ENCODE measurements around the gene SNRNP70.
"Not testable (repeated sequence)": the region's sequence is repeated elsewhere in the genome, so short reads cannot be mapped to it uniquely, and the experiment has no call there.

Gene SNRNP70

DNA sequence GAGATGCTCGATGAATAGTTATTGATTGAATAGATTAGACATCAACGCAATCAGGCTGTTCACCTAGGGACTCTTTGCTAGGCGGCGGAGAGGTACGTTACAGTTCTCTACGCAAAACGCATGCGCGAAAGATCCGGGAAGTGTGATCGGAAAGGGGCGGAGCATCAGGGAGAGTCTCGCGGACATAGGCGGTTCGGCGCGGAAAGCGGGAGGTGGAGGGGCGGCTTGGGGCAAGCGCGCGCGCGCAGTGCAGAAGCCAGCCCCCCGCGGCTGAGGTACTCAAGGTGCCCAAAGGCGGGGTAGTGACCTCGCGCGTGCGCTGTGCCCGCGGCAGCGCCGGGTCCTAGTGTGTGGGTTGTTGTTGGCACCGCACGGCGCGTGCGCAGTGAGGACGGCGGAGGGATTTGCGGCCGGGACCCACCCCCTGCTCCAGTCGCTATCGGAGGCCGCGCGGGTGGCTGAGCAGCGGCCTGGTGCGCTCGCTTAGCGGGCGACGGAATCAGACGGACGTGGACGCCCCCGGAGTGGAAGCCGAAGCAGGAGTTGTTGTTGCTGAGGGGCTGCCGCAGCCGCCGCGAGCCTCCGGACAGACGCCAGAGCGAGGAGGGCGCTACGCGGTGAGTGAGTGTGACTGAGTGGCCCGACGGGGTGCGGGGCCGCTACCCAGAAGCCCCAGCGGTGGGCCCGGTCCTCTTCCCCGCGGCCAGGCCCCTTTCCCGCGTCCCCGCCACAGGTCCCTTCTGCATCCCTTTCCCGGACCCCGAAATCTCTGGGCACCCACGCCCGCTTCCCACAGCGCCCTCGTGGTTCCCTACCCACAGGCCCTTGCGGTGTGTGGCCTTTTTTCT lies at the start of gene SNRNP70:
SNRNP70 (plus strand) TSS at position 432 of the 848 bp plus-strand sequence. CDS start 964 bp downstream, outside the sequence.
- peak; percentile 92 for DNase-seq (ENCODE audit: low read depth)

DNA sequence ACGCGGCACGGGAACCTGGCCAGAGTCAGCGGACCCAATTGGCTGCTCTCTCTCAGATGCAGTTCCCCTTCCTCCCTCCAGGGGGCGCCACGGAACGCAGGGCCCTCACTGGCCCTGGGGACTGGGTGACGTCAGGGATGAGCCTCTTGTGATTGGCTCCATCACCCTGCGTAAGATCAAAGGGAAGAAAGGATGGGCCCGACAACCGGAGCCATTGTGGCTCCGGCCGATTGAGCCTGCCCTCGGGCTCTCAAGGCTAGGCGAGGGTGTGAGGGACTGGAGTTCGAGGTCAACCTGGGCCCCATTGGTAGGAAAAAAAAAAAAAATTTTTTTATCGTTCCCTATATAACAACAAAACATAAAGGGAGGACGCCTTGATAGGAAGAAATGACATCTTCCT lies 48.4 kb upstream of the SNRNP70 start, which contains the start of gene CGB1:
CGB1 (minus strand) TSS at position 81 of the 400 bp plus-strand sequence. CDS start 184 bp downstream, outside the sequence.
- DNase-seq (ENCODE audit: low read depth) = not testable (repeated sequence)

DNA sequence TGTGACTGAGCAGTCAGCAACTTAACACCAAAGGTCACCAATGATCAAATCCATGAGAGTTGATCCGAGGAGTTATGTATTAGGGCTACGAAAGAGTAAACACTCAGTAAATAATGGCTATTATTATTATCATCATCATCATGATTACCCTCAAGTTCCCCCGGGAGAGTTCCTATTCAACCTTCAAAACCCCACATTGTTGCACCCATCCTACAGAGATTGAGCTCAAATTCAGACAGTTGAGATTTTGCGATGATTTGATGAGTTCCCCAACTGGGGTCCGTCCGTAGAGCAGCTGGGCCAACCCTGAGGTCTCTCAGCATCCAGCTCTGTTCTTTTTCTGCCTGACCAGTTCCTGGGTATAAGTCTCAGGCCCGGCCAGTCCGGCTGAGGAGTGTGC lies 47.1 kb upstream of the SNRNP70 start:
- not testable (repeated sequence) for DNase-seq (ENCODE audit: low read depth)

- not testable (repeated sequence) for DNase-seq (ENCODE audit: low read depth)
Measured at GRCh38 chr19:49038557-49039276, 46.5 kb upstream of the SNRNP70 start.

- DNase-seq (ENCODE audit: low read depth) = not testable (repeated sequence)
Measured at GRCh38 chr19:49039736-49040135, 45.5 kb upstream of the SNRNP70 start.

- no peak for DNase-seq (ENCODE audit: low read depth)
Measured at GRCh38 chr19:49042177-49042576, 43.1 kb upstream of the SNRNP70 start.

GRCh38 chr19:49042666-49043065 lies 42.6 kb upstream of the SNRNP70 start:
- DNase-seq (ENCODE audit: low read depth) = not testable (repeated sequence)

- not testable (repeated sequence) for DNase-seq (ENCODE audit: low read depth)
Measured at GRCh38 chr19:49043548-49043947, 41.7 kb upstream of the SNRNP70 start, which contains the start of gene CGB5. TSS of gene CGB5 (plus strand) at chr19:49043848. CDS start at chr19:49044210, 362 bp downstream.

- not testable (repeated sequence) for DNase-seq (ENCODE audit: low read depth)
Measured at GRCh38 chr19:49049011-49049410, 36.2 kb upstream of the SNRNP70 start, which contains the start of gene CGB8. TSS of gene CGB8 (minus strand) at chr19:49049111. CDS start at chr19:49048739, 372 bp downstream.

- not testable (repeated sequence) for DNase-seq (ENCODE audit: low read depth)
Measured at GRCh38 chr19:49049834-49050233, 35.4 kb upstream of the SNRNP70 start.

DNA sequence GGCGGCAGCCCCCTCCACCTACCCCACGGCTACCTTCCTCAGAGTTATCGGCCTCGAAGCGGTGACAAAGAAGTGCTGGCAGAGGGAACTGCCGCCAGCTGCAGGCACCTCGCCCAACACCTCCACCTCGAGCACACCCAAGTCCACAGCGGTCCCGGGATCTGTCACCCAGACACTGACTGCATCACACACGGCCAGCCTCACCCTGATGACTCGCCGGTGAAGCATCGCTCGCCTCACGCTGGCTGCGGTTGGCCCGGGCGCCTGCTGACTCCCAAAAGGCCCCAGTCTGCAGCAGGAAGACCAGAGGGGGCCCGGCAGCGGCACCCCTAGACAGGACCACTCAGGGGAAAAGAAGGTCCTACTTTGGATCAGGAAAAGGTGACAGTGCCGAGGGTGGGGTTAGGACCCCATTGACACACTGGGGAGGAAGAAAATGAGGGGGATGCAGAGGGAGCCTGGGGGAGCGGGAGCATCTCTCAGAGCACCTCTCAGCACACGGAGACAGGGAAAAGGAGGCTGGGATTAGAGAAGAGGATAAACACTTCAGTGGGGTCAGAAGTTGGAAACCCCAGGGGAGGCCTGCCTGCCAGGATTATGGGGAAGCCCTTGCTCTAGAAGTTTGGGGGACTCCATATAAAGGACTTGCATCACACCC lies 34.7 kb upstream of the SNRNP70 start:
- DNase-seq (ENCODE audit: low read depth) = not testable (repeated sequence)

GRCh38 chr19:49056101-49056901 lies 28.9 kb upstream of the SNRNP70 start:
- no peak for DNase-seq (ENCODE audit: low read depth)

- DNase-seq (ENCODE audit: low read depth) = not testable (repeated sequence)
Measured at GRCh38 chr19:49056902-49057596, 28.2 kb upstream of the SNRNP70 start.

- no peak for DNase-seq (ENCODE audit: low read depth)
Measured at GRCh38 chr19:49057636-49058234, 27.5 kb upstream of the SNRNP70 start, which contains the start of gene CGB7. TSS of gene CGB7 (minus strand) at chr19:49057749. CDS start at chr19:49055375, 2,374 bp downstream.

DNA sequence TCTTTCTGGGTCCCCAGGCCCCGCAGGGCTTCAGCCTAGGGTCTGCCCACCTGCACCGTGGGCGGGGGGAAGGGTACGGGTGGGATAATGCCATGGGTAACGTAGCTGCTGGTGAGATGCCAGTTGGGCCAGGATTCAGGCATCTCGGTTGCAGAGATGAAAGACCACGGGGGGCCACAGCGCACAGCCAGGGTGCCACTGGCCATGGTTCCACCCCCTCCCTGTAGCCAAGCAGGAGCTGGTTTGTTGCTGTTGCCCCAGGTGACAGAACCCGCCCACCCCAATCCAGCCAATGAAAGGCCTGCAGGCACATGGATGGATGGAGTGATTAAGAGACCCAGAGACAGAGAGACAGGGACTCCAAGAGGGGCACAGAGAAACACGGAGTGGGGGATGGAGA lies 26.7 kb upstream of the SNRNP70 start:
- no peak for DNase-seq (ENCODE audit: low read depth)

GRCh38 chr19:49059053-49059452 lies 26.2 kb upstream of the SNRNP70 start:
- no peak for DNase-seq (ENCODE audit: low read depth)

DNA sequence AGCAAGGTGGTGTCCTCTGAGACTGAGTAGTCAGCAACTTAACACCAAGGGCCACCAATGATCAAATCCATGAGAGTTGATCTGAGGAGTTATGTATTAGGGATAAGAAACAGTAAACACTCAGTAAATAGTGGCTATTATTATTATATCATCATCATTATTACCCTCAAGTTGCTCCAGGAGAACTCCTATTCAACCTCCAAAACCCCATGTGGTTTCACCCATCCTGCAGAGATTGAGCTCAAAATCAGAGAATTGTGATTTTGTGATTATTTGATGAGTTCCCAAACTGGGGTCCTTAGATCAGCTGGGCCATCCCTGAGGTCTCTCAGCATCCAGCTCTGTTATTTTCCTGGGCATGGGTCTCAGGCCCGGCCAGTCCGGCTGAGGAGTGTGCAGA lies 24.3 kb upstream of the SNRNP70 start:
- no peak for DNase-seq (ENCODE audit: low read depth)

- DNase-seq (ENCODE audit: low read depth) = no peak
Measured at GRCh38 chr19:49061445-49061844, 23.8 kb upstream of the SNRNP70 start.

DNA sequence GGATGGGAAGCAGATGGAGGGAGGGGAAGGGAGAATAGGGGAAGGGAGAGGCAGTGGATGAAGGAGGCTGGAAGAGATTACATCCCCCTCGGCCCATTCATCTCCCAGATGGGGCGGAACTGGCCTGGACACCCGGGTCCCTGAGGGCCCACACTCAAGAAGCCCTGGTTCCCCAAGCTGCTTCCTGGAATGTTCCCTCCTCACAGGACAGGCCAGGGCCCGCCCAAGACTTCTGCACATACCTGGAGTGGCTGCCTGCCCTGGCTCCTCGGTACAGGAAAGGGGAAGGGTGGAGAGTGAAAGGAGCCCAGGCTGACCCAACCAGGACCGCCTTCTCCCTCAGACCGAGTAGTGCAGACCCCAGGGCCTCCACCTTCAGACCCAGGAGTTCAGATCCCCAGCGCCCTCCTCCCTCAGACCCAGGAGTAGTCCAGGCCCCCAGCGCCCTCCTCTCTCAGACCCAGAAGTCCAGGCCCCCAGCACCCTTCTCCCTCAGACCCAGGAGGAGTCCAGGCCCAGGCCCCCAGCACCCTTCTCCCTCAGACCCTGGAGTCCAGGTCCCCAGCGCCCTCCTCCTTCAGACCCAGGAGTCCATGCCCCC lies 21.1 kb upstream of the SNRNP70 start:
- DNase-seq (ENCODE audit: low read depth) = no peak
